Fibroblast of skin of right biceps (primary cell): Measurements from ENCODE around the gene DNMT3L.
A peak's percentile ranks its signal among the peaks of the same experiment; 100 is the strongest.
"Not testable (repeated sequence)": the region's sequence is repeated elsewhere in the genome, so short reads cannot be mapped to it uniquely, and the experiment has no call there.

Source experiments
- DNase-seq: peaks from one replicate; pipeline ENCODE4 v3.0.0-alpha.2; 2013

DNMT3L gene

DNA sequence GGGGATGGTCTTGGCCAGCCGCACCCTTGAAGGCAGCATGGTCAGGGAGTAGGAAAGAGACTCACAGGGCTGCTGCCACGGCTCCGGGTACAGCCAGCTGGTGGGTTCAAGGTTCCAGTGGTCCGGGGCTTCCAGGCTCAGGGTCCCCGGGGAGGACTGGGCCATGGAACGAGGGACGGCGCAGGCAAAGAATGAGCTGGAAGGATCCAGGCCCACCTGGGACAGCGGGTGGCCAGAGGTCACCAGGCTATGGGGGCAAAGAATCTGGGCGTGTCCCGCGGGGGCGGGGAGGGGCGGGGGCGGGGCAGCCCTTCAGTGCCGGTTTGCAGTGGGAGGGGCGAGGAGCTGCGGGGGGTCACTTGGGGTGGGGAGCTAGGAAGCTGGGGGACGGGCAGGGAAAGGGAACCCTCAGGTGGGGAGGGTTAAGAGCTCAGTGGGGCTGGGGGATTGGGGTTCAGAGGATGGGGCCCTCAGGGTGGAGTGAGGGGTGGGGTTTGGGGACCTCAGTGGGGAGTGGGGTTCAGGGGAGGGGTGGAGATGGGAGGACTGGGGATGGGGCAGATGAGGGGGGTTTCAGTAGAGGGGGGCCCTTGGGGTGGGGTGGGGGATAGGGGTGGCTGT, at the start of gene DNMT3L:
Gene DNMT3L (minus strand): TSS at position 223 of the 621 bp plus-strand sequence. CDS start 638 bp downstream, outside the sequence.
- DNase-seq = no peak

DNA sequence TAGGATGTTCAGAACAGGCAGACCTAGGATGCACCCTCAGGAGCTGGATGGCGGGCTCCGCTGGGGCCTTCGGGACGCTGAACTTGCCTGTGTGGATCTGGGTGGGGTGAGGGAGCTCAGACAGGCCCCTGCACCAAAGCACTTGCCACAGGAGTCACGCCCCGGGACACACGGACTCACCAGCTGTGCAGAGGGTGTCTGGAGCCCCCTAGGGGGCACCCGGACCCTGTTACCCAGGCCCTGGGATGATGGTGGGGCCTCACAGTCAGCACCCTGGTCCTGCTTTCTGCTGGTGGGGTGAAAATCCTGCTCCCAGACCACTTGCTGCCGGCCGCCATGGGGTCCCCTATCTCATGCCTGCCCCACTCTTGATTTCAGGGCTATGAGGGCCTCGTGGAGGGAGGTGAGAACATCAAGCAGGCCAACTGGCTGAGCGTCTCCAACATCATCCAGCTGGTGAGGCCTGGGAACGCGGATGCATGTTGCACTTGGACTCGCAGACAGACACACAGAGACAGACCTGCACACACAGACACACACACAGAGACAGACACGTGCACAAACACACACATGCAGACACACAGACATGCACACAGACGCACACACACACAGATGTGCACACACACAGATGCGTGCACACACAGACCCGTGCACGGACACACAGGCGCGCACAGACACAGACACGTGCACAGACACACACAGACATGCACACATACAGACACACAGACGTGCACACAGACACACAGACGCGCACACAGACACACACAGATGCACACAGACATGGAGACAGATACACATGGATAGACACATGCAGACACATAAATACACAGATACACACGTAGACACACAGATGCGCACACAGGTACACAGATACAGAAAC, 49.2 kb upstream of the DNMT3L start:
- no peak for DNase-seq

DNA sequence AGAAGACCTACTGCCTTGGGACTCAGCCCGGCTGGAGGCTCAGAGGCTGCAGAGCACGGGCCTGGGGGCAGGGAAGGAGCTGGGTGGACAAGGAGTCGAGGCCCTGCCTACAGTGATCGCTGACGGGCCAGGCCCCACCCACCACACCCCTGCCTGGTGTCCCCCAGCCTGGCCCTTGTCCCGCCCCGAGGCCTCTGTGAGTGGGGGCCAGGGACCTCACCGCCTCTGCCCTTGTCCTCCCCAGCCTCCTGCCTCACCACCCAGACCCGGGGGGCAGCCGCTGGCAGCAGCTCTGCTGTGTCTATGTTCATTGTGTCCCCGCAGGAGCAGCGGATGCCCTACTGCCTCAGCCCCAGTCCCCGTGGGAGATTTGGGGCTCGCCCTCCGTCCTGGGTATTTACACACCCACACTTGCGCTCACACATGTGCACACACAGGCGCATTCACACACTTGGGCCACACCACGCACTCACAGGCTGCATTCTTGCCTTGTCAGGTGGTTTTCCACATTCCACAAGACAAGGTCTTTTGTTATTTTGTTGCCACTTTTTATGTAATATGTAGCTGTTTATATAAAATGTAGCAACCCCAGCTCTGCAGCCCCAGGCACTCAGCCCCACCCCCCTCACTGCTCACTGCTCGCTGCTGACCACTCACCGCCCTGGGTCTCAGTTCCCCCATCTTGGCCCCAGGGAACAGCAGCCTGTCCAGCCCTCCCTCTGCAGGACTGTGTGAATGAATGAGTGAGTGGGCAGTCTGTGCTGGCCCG, 45.4 kb upstream of the DNMT3L start:
- no peak for DNase-seq

DNA sequence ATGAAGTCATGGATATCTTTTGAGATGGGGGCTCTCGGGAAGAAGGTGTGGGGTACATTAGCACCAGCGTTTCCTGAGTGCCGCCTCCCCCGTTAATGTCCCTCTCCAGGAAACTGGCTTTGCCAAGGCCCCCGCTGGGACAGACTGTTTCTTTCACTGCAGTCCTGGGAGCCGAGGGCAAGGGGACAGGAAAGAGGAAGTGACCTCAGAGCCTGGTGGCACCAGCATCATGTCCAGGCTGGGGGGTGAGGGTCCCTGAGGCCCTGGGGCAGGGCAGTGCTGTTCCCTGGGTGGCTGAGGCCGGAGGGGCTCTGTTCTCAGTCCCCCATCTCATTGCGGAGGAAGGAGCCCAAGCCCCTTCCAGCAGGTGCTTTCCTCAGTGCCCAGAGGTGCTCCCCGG, 44.0 kb upstream of the DNMT3L start:
- no peak for DNase-seq

DNA sequence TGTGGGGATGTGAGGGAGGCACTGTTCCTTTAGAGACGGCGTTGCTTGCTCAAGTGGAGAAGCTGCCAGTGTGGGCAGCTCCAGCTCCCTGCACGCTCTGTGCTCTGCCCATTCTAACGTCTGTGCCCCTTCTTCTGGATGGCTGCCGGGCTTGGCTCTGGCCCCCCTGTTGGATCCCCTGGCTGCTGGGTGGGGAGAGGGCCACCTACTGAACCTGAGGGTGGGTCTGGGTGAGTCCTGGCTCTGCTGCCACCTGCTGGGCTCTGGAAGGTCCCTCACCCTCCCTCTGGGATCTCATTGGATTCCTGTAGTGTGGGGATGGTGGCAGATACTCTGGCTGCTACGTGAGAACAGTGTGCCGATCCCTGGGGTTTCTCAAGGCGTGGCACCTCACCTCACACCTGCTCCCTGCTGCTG, 43.2 kb upstream of the DNMT3L start:
- peak; percentile 33 for DNase-seq

DNA sequence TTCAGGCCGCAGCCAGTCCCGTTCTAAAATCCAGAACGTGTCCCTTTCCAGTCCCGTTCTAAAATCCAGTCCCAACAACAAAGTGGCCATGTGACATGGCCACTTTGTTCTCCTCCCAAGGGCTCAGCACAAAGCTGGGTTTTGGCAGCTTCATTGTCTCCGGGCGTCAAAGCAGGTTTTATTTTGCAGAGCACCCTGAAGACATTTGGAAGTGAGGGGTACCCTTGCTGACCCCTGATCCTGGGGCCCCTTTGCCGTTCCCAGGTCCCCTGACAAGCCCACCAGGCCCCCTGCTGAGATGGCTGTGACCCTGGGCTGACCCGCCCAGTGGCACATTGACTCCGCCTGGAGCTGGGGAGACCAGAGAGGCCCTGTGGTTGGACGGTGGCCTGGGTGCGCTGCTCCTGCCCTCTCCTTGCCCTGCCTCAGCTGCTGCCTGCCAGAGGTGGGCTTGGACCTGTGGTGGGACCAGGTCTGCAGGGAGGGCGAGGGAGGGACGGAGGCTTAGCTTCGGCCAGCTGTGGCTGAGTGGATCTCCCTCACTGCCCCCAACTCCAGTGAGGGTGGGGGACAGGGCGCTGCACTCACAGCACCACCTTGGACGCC, 42.4 kb upstream of the DNMT3L start:
- DNase-seq = no peak

DNA sequence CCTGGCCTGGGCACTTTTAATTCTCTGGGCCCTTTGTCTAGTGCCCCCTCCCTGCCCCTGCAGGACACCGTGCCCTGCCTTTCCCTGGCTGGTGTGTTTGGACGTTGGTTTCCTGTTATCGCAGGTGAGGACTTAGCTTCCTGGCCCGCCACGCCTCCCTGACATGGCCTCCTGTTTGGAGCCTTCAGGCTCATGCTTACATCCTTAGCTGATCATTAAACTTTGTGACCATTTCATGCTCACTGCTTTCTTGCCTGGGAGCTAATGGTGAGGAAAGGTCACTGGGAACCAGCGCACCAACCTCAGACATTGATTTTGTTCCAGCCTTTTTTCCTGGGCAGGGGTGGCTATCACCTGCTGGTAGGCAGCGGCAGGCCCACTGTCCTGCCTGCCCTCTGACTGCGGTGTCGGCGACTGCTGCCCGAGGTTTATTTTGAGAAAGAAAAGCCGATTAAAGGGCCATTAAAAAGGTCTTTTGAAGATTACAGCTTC, 41.8 kb upstream of the DNMT3L start:
- DNase-seq = no peak

DNA sequence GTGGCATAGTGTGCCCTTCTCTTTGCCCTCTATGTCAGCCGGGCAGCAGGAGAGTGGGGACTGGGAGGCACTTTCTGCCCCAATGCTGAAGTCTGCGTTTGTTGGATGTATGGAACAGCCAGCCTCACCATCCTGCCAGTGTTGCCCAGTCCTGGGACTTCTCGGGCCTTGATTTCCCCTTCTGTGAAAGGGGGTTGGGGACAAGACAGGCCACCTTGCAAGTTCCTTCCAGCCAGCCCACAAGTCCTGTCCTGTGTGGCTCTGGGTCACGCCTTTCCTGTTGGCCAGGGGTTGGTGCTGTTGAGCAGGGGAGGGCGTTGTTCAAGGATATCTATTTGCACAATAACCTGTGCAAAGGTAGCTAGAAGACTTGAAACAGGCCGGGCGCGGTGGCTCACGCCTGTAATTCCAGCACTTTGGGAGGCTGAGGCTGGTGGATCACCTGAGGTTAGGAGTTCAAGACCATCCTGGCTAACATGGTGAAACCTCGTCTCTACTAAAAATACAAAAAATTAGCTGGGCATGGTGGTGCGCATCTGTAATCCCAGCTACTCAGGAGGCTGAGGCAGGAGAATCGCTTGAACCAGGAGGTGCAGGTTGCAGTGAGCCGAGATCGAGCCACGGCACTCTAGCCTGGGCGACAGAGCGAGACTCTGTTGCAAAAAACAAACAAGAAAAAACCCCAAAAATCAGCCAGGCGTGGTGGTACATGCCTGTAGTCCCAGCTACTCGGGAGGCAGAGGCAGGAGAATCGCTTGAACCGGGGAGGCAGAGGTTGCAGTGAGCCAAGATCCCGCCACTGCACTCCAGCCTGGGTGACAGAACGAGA, 41.1 kb upstream of the DNMT3L start:
- not testable (repeated sequence) for DNase-seq

DNA sequence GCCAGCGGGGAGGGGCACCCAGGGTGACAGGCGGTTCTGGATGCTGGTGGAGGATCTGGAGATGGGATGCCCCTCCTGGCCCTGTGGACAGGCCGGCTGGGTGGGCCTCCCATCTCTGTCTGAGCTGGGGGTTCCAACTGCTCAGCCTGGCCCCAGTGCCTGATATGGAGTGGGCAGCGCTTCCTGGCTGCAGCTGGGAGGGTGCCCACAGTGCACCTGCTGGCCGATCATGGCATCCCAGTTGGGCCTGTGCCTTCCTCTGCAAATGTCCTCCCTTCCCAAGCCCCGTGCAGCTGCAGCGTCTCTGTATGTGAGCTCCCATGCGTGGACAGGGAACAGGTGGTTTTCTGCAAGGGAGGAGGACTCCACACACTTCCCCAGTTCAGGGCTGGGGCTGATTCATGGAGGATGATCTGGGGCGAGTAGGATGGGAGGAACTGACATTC, 40.3 kb upstream of the DNMT3L start:
- DNase-seq = no peak

DNA sequence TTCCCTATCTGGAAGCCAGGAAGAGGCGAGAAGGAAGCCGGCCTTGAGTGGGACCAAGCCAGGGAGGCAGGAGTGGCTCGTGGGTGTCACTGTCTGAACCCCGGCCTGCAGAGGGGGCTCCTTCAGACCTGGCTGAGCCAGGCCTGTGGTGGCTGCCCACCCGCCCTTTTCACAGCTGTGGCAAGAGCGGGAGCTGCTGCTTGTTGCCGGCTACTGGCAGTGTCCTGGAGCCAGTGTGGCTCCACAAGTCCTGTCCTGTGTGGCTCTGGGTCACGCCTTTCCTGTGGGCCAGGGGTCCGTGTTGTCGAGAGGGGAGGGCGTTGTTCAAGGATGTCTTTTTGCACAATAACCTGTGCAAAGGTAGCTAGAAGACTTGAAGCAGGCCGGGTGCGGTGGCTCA, 39.4 kb upstream of the DNMT3L start:
- no peak for DNase-seq

DNA sequence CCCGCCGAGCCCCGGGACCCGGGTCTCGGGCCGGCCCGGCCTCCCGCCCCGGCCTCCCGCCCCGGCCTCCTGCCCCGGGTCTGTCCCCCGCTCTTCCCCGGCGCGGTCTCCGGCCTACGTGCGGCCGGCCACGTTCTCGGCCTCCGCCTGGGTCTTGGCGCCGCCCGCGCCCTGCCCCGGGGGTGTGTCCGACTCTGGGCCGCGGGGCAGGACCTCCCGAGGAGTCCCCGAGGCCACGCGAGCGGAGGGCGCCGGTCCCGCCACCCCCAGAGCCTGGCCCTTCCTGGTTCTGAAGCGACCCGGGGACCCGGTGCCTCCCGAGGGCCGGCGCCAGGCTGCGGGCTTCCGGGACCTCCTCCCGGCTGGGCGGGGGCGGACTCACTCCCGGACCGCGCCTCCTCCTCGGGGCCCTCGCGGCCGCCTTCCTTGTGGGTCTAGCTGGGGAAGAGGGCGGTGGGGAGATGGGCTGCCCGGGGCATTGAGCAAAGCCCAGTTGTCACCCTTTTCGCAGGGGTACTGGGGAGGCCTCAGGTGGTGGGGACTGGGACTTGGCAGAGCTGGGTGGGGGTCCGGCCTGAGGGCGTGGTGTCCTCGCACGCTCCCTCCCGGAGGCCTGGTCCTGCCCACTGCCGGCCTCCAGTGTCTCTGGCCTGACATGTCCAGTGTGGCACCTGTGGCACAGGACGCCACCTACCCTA, 38.7 kb upstream of the DNMT3L start:
- DNase-seq = peak; percentile 58

DNA sequence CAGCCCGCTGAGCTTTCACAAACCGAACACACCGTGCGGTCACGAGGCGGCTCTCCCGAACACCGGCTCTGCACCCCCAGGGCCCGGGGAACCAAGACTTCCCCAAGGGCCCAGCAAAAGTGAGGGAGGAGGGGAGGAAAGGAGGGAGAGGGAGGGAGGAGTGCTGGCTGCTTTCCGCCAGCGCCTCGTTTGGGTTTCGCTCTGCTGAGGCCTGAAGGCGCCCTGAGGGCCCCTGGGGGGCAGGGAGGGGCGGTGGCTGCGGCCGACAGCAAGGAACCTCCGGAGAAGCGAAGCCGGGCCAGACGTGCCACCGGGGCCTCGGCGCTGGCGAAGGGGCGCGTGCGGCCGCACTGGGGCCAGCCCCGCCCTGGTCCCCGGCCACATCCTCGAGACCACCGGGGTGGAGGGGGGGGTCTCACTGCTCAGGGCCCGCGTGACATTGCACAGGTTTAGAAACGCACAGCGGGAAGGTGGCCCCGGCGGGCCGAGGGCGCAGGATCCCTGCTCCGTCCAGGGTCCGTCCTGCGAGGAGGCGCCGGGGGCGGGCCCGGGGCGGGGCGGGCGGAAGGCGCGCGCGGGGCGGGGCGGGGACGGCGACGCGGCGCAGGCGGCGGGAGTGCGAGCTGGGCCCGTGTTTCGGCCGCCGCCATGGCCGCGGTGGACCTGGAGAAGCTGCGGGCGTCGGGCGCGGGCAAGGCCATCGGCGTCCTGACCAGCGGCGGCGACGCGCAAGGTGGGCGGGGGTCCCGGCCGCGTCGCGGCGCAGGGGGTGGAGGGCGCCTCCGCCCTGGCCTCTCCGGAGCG, 38.0 kb upstream of the DNMT3L start, which contains the start of gene PFKL:
Gene PFKL (plus strand): TSS at position 596 of the 804 bp plus-strand sequence. CDS start 53 bp downstream, at position 649.
- DNase-seq = peak; percentile 60

DNA sequence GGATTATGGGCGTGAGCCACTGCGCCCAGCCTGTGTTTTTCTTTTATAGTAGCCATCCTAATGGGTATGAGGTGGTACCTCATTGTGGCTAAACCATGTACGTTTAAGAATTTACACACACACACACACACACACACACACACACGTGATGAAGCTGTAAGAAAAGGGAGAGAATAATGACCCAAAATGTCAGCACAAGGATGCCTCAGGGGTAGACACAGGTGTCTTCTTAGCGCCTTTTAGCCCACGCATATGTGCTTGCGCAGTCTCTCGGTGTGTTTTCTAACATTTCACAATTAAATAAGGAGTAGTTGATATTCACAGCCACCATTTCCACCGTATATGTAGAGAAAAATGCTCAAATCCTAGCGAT, 37.4 kb upstream of the DNMT3L start:
- peak; percentile 28 for DNase-seq

DNA sequence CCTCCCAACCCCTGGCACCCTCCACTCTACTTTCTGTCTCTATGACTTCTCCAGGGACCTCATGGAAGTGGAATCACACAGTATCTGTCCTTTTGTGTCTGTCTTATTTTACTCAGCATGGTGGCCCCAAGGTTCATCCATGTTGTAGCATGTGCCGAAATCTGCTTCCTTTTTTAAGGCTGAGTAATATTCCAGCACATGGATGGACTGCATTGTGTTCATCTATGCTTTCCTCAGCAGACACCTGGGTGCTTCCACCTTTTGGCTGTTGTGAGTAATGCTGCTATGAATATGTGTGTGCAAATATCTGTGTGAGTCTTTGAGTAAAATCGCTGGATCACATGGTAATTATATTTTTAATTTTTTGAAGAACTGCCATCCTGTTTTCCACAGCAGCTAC, 36.6 kb upstream of the DNMT3L start:
- peak; percentile 28 for DNase-seq

DNA sequence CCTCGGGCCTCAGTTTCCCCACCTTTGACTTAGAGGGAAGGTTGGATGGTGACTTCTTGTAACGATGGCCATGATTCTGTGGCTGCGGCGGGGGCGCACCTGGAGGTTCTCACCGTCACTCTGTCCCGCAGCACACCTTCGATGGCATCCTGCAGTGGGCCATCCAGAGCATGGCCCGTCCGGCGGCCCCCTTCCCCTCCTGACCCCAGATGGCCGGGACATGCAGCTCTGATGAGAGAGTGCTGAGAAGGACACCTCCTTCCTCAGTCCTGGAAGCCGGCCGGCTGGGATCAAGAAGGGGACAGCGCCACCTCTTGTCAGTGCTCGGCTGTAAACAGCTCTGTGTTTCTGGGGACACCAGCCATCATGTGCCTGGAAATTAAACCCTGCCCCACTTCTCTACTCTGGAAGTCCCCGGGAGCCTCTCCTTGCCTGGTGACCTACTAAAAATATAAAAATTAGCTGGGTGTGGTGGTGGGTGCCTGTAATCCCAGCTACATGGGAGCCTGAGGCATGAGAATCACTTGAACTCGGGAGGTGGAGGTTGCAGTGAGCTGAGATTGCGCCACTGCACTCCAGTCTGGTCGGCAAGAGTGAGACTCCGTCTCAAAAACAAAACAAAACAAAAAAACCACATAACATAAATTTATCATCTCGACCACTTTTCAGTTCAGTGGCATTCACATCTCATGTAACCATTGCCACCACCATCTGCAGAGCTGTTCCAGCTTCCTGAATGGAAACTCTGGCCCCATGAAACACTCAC, 36.0 kb upstream of the DNMT3L start:
- peak; percentile 71 for DNase-seq

DNA sequence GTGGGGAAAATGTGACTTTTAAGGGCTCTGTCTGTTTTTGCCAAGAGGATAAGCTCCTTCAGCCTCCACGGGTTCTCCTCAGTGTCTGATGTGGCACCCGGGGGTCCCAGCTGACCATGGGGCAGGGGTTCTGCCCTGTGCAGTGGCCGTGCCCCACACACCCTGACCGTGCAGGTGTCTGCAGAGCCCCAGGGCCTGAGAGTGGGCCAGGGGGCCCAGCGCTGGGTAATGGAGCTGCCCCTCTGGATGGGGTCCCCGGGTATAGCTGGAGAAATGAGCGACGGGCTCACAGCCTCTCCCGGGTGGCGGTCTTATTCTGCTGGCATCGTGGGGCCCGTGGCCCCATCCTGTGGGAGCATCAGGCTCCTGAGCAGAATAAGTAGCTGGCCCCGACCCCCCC, 35.2 kb upstream of the DNMT3L start:
- DNase-seq = no peak

DNA sequence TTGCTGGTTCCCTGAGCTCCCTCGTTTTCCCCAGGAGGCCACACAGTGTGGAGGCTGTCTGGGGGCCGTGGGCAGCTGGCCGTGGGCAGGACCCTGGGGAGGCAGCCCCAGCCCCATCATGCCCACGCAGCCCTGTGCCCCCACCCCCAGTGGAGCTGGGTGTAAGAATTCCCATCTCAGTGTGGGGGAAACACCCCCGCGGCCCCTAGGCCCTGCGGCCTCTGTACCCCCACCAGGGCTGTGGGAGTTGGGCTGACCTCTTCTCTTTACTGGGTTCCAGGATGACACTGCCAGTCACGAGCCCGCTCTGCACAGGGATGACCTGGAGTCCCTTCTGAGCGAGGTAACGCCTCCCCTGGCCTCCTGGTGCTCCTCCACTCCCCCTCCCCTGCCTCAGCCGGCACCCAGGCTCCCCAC, 34.4 kb upstream of the DNMT3L start:
- DNase-seq = no peak

DNA sequence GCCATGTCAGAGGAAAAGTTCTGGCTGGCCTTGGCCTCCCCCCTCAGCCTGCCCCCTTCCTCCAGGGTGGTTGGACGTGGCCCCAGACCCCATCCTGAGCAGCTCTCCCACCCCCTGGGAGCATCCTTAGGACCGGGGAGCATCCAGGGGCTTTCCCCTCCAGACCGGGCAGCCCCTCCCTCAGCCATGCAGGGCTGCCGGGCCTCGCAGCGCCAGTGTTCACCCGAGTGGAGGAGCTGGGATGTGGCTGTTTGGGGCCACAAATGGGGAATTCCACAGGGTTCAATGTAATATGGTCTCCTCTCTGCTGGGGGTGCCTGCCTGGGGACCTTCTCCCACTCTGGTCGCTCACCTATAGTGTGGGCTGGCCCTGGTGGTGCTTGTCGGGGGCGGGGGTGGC, 33.9 kb upstream of the DNMT3L start:
- DNase-seq = no peak

DNA sequence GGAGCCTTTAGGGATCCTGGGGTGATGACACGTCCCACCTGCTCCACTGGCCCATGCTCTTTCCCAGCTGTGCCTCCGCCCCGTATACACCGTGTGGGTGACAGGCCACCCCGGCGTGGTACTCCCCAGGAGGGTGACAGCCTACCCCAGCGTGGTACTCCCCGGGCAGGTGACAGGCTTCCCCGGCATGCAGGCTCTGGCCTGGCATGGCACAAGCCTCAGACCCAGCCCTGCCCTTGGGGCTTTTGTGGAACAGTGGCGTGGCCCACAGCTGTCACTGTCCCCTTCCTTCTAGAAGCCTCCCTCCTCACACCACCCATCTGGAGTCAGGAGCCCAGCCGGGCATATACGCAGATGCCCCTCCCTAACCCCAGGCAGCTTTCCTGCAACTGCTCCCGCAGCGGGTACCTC, 33.5 kb upstream of the DNMT3L start:
- no peak for DNase-seq
